ENCODE data around the gene STX8.

The STX8 gene

DNA sequence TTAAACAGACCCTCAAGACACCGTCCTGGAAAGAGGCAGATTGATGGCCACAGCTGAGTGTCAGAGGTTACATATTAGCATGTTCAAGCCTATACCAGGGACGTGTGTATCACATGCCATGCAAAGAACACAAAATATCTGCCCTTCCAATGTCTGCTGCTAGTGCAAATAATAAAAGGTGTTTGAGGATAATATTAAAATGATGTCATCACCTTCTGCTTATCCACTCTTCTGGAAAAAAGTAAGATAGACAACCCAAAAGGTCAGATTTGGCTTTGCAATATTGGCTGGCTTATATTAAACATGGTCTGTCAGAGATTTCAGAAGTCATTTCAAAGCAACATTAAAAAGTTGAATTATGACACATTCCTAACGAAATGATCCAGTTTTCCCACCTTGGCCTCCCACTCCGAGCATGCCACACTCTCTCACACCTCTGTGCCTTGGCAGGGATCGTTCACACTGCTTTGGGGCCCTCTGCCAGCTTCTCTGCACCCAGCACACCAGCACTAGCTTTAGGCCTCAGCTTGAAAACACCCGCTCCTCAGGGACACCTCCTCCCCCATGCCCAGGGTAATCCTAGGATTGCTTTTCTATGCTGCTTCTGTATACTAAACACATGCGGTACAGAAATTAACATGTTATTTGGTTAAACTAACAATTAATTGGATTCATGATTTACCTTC is 306.1 kb downstream of the STX8 start:
- in situ Hi-C loops (cut with MboI; ENCODE audit: low sequenced_read_pairs, unreplicated experiment), result no loop called here
- TF ChIP-seq, protein P1, sequence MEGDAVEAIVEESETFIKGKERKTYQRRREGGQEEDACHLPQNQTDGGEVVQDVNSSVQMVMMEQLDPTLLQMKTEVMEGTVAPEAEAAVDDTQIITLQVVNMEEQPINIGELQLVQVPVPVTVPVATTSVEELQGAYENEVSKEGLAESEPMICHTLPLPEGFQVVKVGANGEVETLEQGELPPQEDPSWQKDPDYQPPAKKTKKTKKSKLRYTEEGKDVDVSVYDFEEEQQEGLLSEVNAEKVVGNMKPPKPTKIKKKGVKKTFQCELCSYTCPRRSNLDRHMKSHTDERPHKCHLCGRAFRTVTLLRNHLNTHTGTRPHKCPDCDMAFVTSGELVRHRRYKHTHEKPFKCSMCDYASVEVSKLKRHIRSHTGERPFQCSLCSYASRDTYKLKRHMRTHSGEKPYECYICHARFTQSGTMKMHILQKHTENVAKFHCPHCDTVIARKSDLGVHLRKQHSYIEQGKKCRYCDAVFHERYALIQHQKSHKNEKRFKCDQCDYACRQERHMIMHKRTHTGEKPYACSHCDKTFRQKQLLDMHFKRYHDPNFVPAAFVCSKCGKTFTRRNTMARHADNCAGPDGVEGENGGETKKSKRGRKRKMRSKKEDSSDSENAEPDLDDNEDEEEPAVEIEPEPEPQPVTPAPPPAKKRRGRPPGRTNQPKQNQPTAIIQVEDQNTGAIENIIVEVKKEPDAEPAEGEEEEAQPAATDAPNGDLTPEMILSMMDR (IDR thresholded peaks at IDR 0.05; ENCODE audit: borderline replicate concordance, control extremely low read depth, extremely low read depth, insufficient read depth, missing control alignments), result no peak
- DNase-seq (ENCODE audit: low spot score), result no peak

DNA sequence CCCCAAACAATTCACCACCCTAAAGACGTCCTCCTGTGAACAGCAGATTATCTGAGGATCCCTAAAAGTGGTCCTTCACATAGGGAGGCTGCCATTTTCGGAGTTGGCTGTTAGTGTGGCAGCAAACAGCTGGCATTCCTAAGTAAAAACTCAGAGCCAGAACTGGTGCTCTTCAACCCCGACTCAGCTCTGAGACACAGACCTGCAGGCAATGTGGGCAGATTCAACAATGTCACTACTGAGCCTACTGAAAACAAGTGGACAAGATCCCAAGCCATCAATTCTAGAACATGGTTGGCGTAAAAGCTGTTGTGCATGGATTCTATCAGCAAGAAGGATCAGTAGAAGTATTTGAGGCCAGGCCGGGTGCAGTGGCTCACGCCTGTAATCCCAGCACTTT is 307.1 kb downstream of the STX8 start:
- in situ Hi-C loops (cut with MboI; ENCODE audit: low sequenced_read_pairs, unreplicated experiment), result no loop called here
- no peak for DNase-seq (ENCODE audit: low spot score)
- TF ChIP-seq, protein P1 (IDR thresholded peaks at IDR 0.05; ENCODE audit: borderline replicate concordance, control extremely low read depth, extremely low read depth, insufficient read depth, missing control alignments), result no peak

DNA sequence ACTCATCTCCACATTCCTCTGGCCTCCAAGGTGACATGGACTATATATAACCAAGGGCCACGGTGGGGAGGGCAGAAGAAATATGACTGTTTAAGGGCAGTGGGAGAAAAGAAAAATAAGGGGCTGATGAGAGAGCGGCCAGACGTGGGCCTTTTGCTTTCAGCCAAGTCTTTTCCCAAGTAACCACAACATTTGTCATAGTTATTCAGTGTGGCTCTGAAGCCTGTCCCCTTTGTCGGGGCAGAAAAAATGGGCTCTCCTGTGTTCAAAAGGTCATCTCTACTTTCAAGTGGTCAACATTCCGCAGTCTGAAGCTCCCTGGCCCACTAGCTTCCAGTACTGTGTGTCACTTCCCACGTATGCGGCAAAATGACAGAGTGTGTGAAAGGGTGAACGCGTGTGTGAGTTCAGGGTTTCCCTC is 308.9 kb downstream of the STX8 start:
- no peak for DNase-seq (ENCODE audit: low spot score)
- in situ Hi-C loops (cut with MboI; ENCODE audit: low sequenced_read_pairs, unreplicated experiment), result no loop called here
- TF ChIP-seq, protein P1 (IDR thresholded peaks at IDR 0.05; ENCODE audit: borderline replicate concordance, control extremely low read depth, extremely low read depth, insufficient read depth, missing control alignments), result no peak

DNA sequence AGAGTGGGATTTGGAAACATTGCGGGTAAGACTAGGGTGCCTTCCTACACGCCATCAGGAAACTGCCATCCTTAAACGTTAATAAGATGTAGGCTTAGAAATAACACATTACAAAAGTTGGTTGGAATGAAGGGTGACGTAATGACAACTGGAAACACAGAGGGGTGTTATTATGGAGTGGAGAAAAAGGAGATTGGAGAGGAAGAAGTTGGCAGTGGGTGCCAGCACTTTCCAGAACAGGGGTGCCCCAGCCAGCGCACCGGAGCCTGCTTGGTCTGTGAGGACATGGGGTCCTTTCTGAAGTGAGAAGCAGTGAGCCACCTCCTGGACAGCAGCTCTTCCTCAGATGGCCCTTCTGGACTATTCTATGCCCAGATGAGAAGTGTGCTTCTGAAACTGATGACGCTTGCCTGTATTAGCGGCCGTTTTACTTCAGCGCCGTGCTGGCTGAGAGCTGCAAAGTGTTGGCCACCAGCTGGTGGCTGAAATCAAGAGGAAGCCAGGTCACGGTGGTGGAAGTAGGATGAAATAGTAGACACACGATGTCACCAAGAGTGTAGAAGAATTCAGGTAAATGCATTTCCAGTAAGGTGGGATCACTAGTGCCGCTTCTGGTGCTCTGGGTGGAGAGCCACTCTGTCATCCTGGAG is 309.5 kb downstream of the STX8 start:
- no peak for DNase-seq (ENCODE audit: low spot score)
- in situ Hi-C loops (cut with MboI; ENCODE audit: low sequenced_read_pairs, unreplicated experiment), result no loop called here
- TF ChIP-seq, protein P1 (IDR thresholded peaks at IDR 0.05; ENCODE audit: borderline replicate concordance, control extremely low read depth, extremely low read depth, insufficient read depth, missing control alignments), result no peak

DNA sequence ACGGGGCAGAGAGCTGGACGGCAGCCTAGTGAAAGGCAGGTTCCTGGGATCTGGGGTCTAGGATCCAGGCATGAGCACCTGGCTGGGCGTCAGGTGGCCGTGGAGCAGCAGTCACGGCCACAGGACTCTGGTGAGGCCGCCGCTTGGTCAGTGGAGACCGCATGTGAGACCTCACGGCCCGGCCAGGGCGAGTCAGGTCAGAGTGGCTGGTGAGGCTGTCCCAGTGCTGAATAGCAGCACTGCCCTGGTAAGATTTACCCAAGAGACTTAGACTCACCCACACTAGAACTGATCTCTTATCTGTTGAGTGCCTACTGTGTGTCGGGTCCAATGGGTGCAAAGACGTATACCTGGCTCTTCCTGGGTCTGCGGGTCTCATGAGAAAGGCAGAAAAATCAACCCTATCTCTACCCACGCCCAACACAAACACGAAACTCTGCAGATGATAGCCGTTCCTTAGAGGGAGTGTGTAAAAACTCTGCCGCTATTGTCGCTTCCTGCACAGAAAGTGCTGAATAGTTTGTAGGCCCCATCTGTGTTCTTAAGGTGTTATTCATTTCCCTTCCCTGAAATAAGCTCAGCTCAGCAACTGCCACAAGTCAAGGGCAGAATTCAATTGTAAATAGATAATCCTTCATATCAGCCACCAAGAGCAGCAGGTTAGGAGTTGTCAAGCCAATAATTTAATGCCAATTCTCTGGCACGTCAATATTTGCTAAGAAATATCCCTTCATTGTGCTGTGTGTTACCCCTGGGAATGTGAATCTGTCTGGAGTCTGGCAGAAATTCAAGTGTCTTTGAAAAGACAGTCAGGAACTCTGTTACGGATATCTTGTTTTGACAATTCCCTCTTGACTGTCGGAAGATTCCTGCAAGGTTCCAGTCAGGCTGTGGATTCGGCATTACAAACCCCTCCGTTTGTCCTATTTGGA is 314.3 kb downstream of the STX8 start:
- TF ChIP-seq, protein P1 (IDR thresholded peaks at IDR 0.05; ENCODE audit: borderline replicate concordance, control extremely low read depth, extremely low read depth, insufficient read depth, missing control alignments), result no peak
- DNase-seq (ENCODE audit: low spot score), result no peak
- in situ Hi-C loops (cut with MboI; ENCODE audit: low sequenced_read_pairs, unreplicated experiment), result no loop called here

DNA sequence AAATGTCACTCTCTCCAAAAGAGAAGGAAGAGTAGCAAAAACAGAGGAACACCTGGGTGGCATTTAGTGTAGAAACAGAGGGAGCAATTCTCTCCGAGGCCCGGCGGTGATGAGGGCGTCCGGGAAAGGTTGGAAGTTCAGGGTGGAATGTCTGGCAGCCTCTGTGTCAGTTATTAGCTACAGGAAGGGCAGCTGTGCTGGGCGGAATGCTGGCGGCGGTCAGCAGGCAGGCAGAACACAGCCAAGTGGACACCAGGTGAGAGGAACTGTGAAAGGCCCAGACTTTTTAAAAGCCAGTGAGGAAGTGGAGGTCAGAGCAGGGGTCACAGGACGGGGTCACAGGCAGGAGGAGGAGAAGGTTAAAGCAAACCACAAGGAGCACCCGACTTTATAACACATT is 316.2 kb downstream of the STX8 start:
- TF ChIP-seq, protein P1 (IDR thresholded peaks at IDR 0.05; ENCODE audit: borderline replicate concordance, control extremely low read depth, extremely low read depth, insufficient read depth, missing control alignments), result no peak
- DNase-seq (ENCODE audit: low spot score), result no peak
- in situ Hi-C loops (cut with MboI; ENCODE audit: low sequenced_read_pairs, unreplicated experiment), result no loop called here
